Liver (tissue), 3 donors: ENCODE data around the gene DUSP14.

Experiments
- CTCF ChIP-seq: fragments of 150-350 bp; IDR thresholded peaks from 2 replicates; pipeline ENCODE4 v1.5.1; 2017; ENCODE audit warnings: improper control_type of control experiment, low read depth, low read length; ENCODE audit not compliant: missing input control
- GABPA ChIP-seq, 2 donors: IDR thresholded peaks in 1 of 2; conservative IDR thresholded peaks in 1 of 2; 2 replicates each; pipeline ENCODE4 v1.6.1; 2016; ENCODE audit warnings: antibody characterized with exemption in 2 of 2, mild to moderate bottlenecking in 1 of 2, moderate library complexity in 1 of 2
- JUND ChIP-seq, 2 donors: IDR thresholded peaks; 2 replicates each; pipeline ENCODE4 v1.6.1; 2016; ENCODE audit warnings: antibody characterized with exemption in 2 of 2
- REST ChIP-seq: IDR thresholded peaks from 2 replicates; pipeline ENCODE4 v1.6.1; 2016; ENCODE audit warnings: antibody characterized with exemption, mild to moderate bottlenecking
- donor health status: healthy.
- donor health status: healthy.

GRCh38 chr17:37538981-37539659 lies 49.4 kb downstream of the DUSP14 start:
- TF ChIP-seq CTCF (no peak), REST (no peak), JUND (IDR thresholded peaks at IDR 0.05) (no peak), GABPA (IDR thresholded peaks at IDR 0.05 in 1 of 2, conservative IDR thresholded peaks at IDR 0.05 in 1 of 2) (no peak)
